Stimulated activated CD8-positive, alpha-beta memory T cell treated with anti-CD3 and anti-CD28 coated beads, Interleukin-4, amount 100 ng/mL, for 24 hours (primary cell): ENCODE measurements around the gene RIN3.
"Not testable (repeated sequence)": the region's sequence is repeated elsewhere in the genome, so short reads cannot be mapped to it uniquely, and the experiment has no call there.

Source experiments
- DNase-seq: peaks from one replicate; pipeline ENCODE4 v3.0.0-alpha.2; 2020; ENCODE audit warnings: low read depth

Gene RIN3

GRCh38 chr14:92630367-92630766, 116.8 kb downstream of the RIN3 start:
- no peak for DNase-seq

- DNase-seq, result no peak
Measured at GRCh38 chr14:92631098-92631497, 117.5 kb downstream of the RIN3 start.

GRCh38 chr14:92632546-92633273, 119.1 kb downstream of the RIN3 start:
- no peak for DNase-seq

GRCh38 chr14:92633274-92633616, 119.7 kb downstream of the RIN3 start:
- DNase-seq, result no peak

GRCh38 chr14:92633724-92634123, 120.1 kb downstream of the RIN3 start:
- DNase-seq, result no peak

- no peak for DNase-seq
Measured at GRCh38 chr14:92635031-92635430, 121.5 kb downstream of the RIN3 start.

GRCh38 chr14:92635896-92636295, 122.3 kb downstream of the RIN3 start:
- no peak for DNase-seq

GRCh38 chr14:92637228-92637627, 123.6 kb downstream of the RIN3 start:
- no peak for DNase-seq

GRCh38 chr14:92637864-92638263, 124.3 kb downstream of the RIN3 start:
- DNase-seq, result no peak

GRCh38 chr14:92638266-92638665, 124.7 kb downstream of the RIN3 start:
- DNase-seq, result no peak

- no peak for DNase-seq
Measured at GRCh38 chr14:92638904-92639303, 125.3 kb downstream of the RIN3 start.

- DNase-seq, result not testable (repeated sequence)
Measured at GRCh38 chr14:92639472-92640117, 126.0 kb downstream of the RIN3 start.

GRCh38 chr14:92641306-92641705, 127.7 kb downstream of the RIN3 start:
- no peak for DNase-seq

GRCh38 chr14:92644171-92644969, 130.8 kb downstream of the RIN3 start:
- DNase-seq, result no peak

- DNase-seq, result no peak
Measured at GRCh38 chr14:92644970-92645515, 131.5 kb downstream of the RIN3 start.

- no peak for DNase-seq
Measured at GRCh38 chr14:92645841-92646478, 132.4 kb downstream of the RIN3 start.

- no peak for DNase-seq
Measured at GRCh38 chr14:92646952-92647796, 133.6 kb downstream of the RIN3 start.

GRCh38 chr14:92647797-92648279, 134.3 kb downstream of the RIN3 start:
- no peak for DNase-seq

- no peak for DNase-seq
Measured at GRCh38 chr14:92649066-92649465, 135.5 kb downstream of the RIN3 start.

- DNase-seq, result no peak
Measured at GRCh38 chr14:92649934-92650545, 136.5 kb downstream of the RIN3 start.
